AG04449 (cell line): ENCODE data around the gene DACH1.

Experiments used
- CTCF ChIA-PET: fragments of 350-600 bp; formaldehyde crosslinking; extraction: SDS; loops from one replicate; lab custom pipeline; 2021; ENCODE audit warnings: antibody characterized with exemption; lab: Yijun Ruan, JAX
- POLR2A ChIA-PET: fragments of 400-600, 350-600 bp; formaldehyde crosslinking; extraction: SDS; loops from one replicate; lab custom pipeline; 2020; ENCODE audit warnings: antibody characterized with exemption, inconsistent platforms; lab: Yijun Ruan, JAX
- DNase-seq: peaks from one replicate; pipeline ENCODE4 v3.0.0-alpha.2; 2010; ENCODE audit warnings: low read depth, low spot score
- H3K4me3 ChIP-seq: 2 replicates; pipeline ENCODE4 v1.5.1; 2011; ENCODE audit warnings: low read depth, mild to moderate bottlenecking, control low read depth, low read length
- CTCF ChIP-seq: IDR thresholded peaks from one replicate; pipeline ENCODE4 v1.5.1; 2011; ENCODE audit warnings: mild to moderate bottlenecking, moderate library complexity, low read length, control low read depth, inconsistent platforms; ENCODE audit not compliant: insufficient read depth; ENCODE audit errors: missing control alignments

The DACH1 gene

GRCh38 chr13:71395053-71395452 lies 472.0 kb downstream of the DACH1 start:
- TF ChIP-seq CTCF, result no peak
- ChIA-PET CTCF (no interaction called here), POLR2A (no interaction called here)
- H3K4me3 ChIP-seq, result no peak overlapping the region
- DNase-seq, result no peak

- ChIA-PET POLR2A (no interaction called here), CTCF (no interaction called here)
- no peak overlapping the region for H3K4me3 ChIP-seq
- DNase-seq, result no peak
- TF ChIP-seq CTCF, result no peak
Measured at GRCh38 chr13:71394176-71394575, 472.8 kb downstream of the DACH1 start.
